HEK293 (cell line): ENCODE results near the gene ATP13A4.

Source experiments
- CTCF ChIA-PET: fragments of 350-600 bp; formaldehyde crosslinking; extraction: SDS; loops from one replicate; lab custom pipeline; 2021; ENCODE audit warnings: antibody characterized with exemption; lab: Yijun Ruan, JAX
- POLR2A ChIA-PET: fragments of 300-600 bp; formaldehyde crosslinking; extraction: SDS; loops from one replicate; lab custom pipeline; 2020; ENCODE audit warnings: antibody characterized with exemption, inconsistent platforms; lab: Yijun Ruan, JAX
- H3K27ac ChIP-seq: fragments of 200-500 bp; sonication (Bioruptor generic); 2 replicates; pipeline ENCODE4 v1.5.1; 2014; ENCODE audit warnings: low read depth, low read length, control low read depth, inconsistent platforms; ENCODE audit errors: extremely low read depth
- H3K36me3 ChIP-seq, 2 experiments: fragments of 200-500 bp in 1 of 2; sonication (Bioruptor generic) in 1 of 2; 1 replicate in 1 of 2; 2 replicates in 1 of 2; pipeline ENCODE4 v1.5.1; 2014 to 2017; ENCODE audit warnings: inconsistent platforms in 2 of 2, low read length in 2 of 2; ENCODE audit not compliant: control insufficient read depth in 2 of 2, insufficient read depth in 1 of 2
- H3K4me1 ChIP-seq: fragments of 200-500 bp; sonication (Bioruptor generic); 2 replicates; pipeline ENCODE4 v1.5.1; 2014; ENCODE audit warnings: mild to moderate bottlenecking, low read length, inconsistent platforms; ENCODE audit not compliant: control insufficient read depth, insufficient read depth
- H3K4me3 ChIP-seq: 2 replicates; pipeline ENCODE4 v1.5.1; 2011; ENCODE audit warnings: low read depth, mild to moderate bottlenecking, control low read depth, low read length, moderate library complexity
- H3K9me3 ChIP-seq: fragments of 200-500 bp; sonication (Bioruptor generic); 2 replicates; pipeline ENCODE4 v1.5.1; 2014; ENCODE audit warnings: low read depth, low read length, inconsistent platforms; ENCODE audit not compliant: control insufficient read depth, insufficient read depth
- CTCF ChIP-seq: fragments of 450-650 bp; formaldehyde crosslinking; IDR thresholded peaks from 2 replicates; pipeline ENCODE4 v1.5.1; 2016; ENCODE audit warnings: missing biosample characterization, missing genetic modification characterization
- FEZF1 ChIP-seq: fragments of 450-650 bp; formaldehyde crosslinking; IDR thresholded peaks from 2 replicates; pipeline ENCODE4 v1.5.1; 2016; ENCODE audit warnings: missing biosample characterization, missing genetic modification characterization
- PRDM1 ChIP-seq: fragments of 450-650 bp; formaldehyde crosslinking; IDR thresholded peaks from 2 replicates; pipeline ENCODE4; 2016; ENCODE audit warnings: missing biosample characterization, missing genetic modification characterization
- PRDM4 ChIP-seq: fragments of 450-650 bp; formaldehyde crosslinking; IDR thresholded peaks from 2 replicates; pipeline ENCODE4 v1.5.1; 2017; ENCODE audit warnings: missing biosample characterization, missing genetic modification characterization
- RBAK ChIP-seq: fragments of 450-650 bp; formaldehyde crosslinking; IDR thresholded peaks from 2 replicates; pipeline ENCODE4 v1.5.1; 2016; ENCODE audit warnings: missing biosample characterization, missing genetic modification characterization
- SCRT2 ChIP-seq: fragments of 450-650 bp; formaldehyde crosslinking; IDR thresholded peaks from 2 replicates; pipeline ENCODE4 v1.5.1; 2016; ENCODE audit warnings: missing biosample characterization, missing genetic modification characterization
- ZBTB1 ChIP-seq: fragments of 450-650 bp; formaldehyde crosslinking; IDR thresholded peaks from 2 replicates; pipeline ENCODE4 v1.5.1; 2016; ENCODE audit warnings: missing biosample characterization, missing genetic modification characterization
- ZBTB49 ChIP-seq: fragments of 450-650 bp; formaldehyde crosslinking; IDR thresholded peaks from 2 replicates; pipeline ENCODE4 v1.5.1; 2016; ENCODE audit warnings: missing biosample characterization, missing genetic modification characterization, low read depth
- ZEB2 ChIP-seq: fragments of 450-650 bp; formaldehyde crosslinking; IDR thresholded peaks from 2 replicates; pipeline ENCODE4 v1.5.1; 2016; ENCODE audit warnings: missing biosample characterization, missing genetic modification characterization
- ZNF10 ChIP-seq: fragments of 450-650 bp; formaldehyde crosslinking; IDR thresholded peaks from 2 replicates; pipeline ENCODE4 v1.5.1; 2017; ENCODE audit warnings: missing biosample characterization, missing genetic modification characterization
- ZNF114 ChIP-seq: fragments of 450-650 bp; formaldehyde crosslinking; IDR thresholded peaks from 2 replicates; pipeline ENCODE4 v1.5.0; 2017; ENCODE audit warnings: missing biosample characterization, missing genetic modification characterization
- ZNF146 ChIP-seq: fragments of 450-650 bp; formaldehyde crosslinking; IDR thresholded peaks from 2 replicates; pipeline ENCODE4 v1.5.1; 2016; ENCODE audit warnings: missing biosample characterization, missing genetic modification characterization
- ZNF155 ChIP-seq: fragments of 450-650 bp; formaldehyde crosslinking; IDR thresholded peaks from 2 replicates; pipeline ENCODE4 v1.5.1; 2016; ENCODE audit warnings: missing biosample characterization, missing genetic modification characterization
- ZNF2 ChIP-seq: fragments of 450-650 bp; formaldehyde crosslinking; IDR thresholded peaks from 2 replicates; pipeline ENCODE4 v1.5.1; 2016; ENCODE audit warnings: missing biosample characterization, missing genetic modification characterization
- ZNF214 ChIP-seq: fragments of 450-650 bp; formaldehyde crosslinking; IDR thresholded peaks from 2 replicates; pipeline ENCODE4 v1.5.1; 2017; ENCODE audit warnings: missing biosample characterization, mild to moderate bottlenecking, missing genetic modification characterization, borderline replicate concordance
- ZNF23 ChIP-seq: fragments of 450-650 bp; formaldehyde crosslinking; IDR thresholded peaks from 2 replicates; pipeline ENCODE4 v1.5.1; 2016; ENCODE audit warnings: missing biosample characterization, missing genetic modification characterization, borderline replicate concordance
- ZNF335 ChIP-seq: fragments of 450-650 bp; formaldehyde crosslinking; conservative IDR thresholded peaks from 2 replicates; pipeline ENCODE4 v1.5.1; 2016; ENCODE audit warnings: missing biosample characterization, missing genetic modification characterization
- ZNF362 ChIP-seq: fragments of 450-650 bp; formaldehyde crosslinking; IDR thresholded peaks from 2 replicates; pipeline ENCODE4 v1.5.1; 2016; ENCODE audit warnings: missing biosample characterization, missing genetic modification characterization
- ZNF37A ChIP-seq: fragments of 450-650 bp; IDR thresholded peaks from 2 replicates; pipeline ENCODE4 v1.5.1; 2018; ENCODE audit warnings: missing biosample characterization, missing genetic modification characterization
- ZNF426 ChIP-seq: fragments of 450-650 bp; formaldehyde crosslinking; IDR thresholded peaks from 2 replicates; pipeline ENCODE4 v1.5.1; 2017; ENCODE audit warnings: missing biosample characterization, missing genetic modification characterization, mild to moderate bottlenecking, inconsistent platforms, moderate library complexity
- ZNF585B ChIP-seq: fragments of 450-650 bp; formaldehyde crosslinking; IDR thresholded peaks from 2 replicates; pipeline ENCODE4 v1.5.1; 2016; ENCODE audit warnings: missing biosample characterization, missing genetic modification characterization
- ZNF704 ChIP-seq: fragments of 450-650 bp; formaldehyde crosslinking; IDR thresholded peaks from 2 replicates; pipeline ENCODE4 v1.5.1; 2016; ENCODE audit warnings: missing biosample characterization, missing genetic modification characterization
- ZSCAN5A ChIP-seq: fragments of 450-650 bp; formaldehyde crosslinking; IDR thresholded peaks from 2 replicates; pipeline ENCODE4 v1.5.1; 2016; ENCODE audit warnings: missing biosample characterization, missing genetic modification characterization

ATP13A4 gene

GRCh38 chr3:193375614-193376013 lies 179.1 kb downstream of the ATP13A4 start (continued):
- TF ChIP-seq ZBTB49, result no peak

- TF ChIP-seq ZNF114, result no peak
- TF ChIP-seq ZNF10 (tag by site-specific recombination), result no peak
- no peak for TF ChIP-seq ZSCAN5A
- no peak for TF ChIP-seq FEZF1 (tag by site-specific recombination)
- TF ChIP-seq ZNF155, result no peak
- TF ChIP-seq SCRT2 (tag by site-specific recombination), result no peak
- no peak for TF ChIP-seq RBAK (tag by site-specific recombination)
- no peak for TF ChIP-seq ZBTB1 (tag by site-specific recombination)
- no peak for TF ChIP-seq ZNF23 (tag by site-specific recombination)
- TF ChIP-seq ZNF146, result no peak
- TF ChIP-seq ZNF37A (tag by site-specific recombination), result no peak
- no peak for TF ChIP-seq ZNF704 (tag by site-specific recombination)
- TF ChIP-seq ZNF2 (tag by site-specific recombination), result no peak
- H3K9me3 ChIP-seq, result no peaks in the 10 kb centered on the region
- CTCF ChIA-PET, result no interaction called here
- no peaks in the 10 kb centered on the region for H3K4me1 ChIP-seq
- H3K36me3 ChIP-seq, result no peaks in the 10 kb centered on the region
- H3K4me3 ChIP-seq, result no peak overlapping the region
- H3K27ac ChIP-seq, result no peak overlapping the region
- POLR2A ChIA-PET, result no interaction called here
Observed at GRCh38 chr3:193372783-193373182, 181.9 kb downstream of the ATP13A4 start.

GRCh38 chr3:193367868-193368267 lies 186.8 kb downstream of the ATP13A4 start:
- TF ChIP-seq ZEB2 (tag by site-specific recombination) (no peak), CTCF (tag by site-specific recombination) (no peak), ZNF585B (tag by site-specific recombination) (no peak), PRDM1 (tag by site-specific recombination) (no peak), ZNF426 (tag by site-specific recombination) (no peak), ZNF362 (tag by site-specific recombination) (no peak), ZNF214 (no peak), ZNF335 (no peak), PRDM4 (no peak), ZSCAN5A (no peak)

More at GRCh38 chr3:193367868-193368267, 186.8 kb downstream of the ATP13A4 start:
- Histone ChIP-seq H3K4me3 (no peak overlapping the region), H3K9me3 (no peaks in the 10 kb centered on the region), H3K27ac (no peak overlapping the region), H3K4me1 (no peaks in the 10 kb centered on the region), H3K36me3 (no peaks in the 10 kb centered on the region)
- ChIA-PET POLR2A (no interaction called here), CTCF (no interaction called here)
